GM19023 (cell line): ENCODE data around the gene CAMK1G.
A peak's percentile ranks its signal among the peaks of the same experiment; 100 is the strongest.

Source experiments
- ATAC-seq: cut with Tn5 transposase; IDR thresholded peaks from one replicate; pipeline ENCODE4 v1.9.1; 2021; ENCODE audit warnings: mild to moderate bottlenecking, moderate library complexity; ENCODE audit not compliant: unreplicated experiment

CAMK1G gene

GRCh38 chr1:209597499-209597898, 14.0 kb downstream of the CAMK1G start:
- ATAC-seq, result no peak

GRCh38 chr1:209598227-209598626, 14.7 kb downstream of the CAMK1G start:
- no peak for ATAC-seq

GRCh38 chr1:209600541-209600940, 17.0 kb downstream of the CAMK1G start:
- no peak for ATAC-seq

- peak; percentile 75 for ATAC-seq
Observed at GRCh38 chr1:209601809-209602657, 18.5 kb downstream of the CAMK1G start.

- ATAC-seq, result no peak
Observed at GRCh38 chr1:209603877-209604276, 20.4 kb downstream of the CAMK1G start.

- peak; percentile 86 for ATAC-seq
Observed at GRCh38 chr1:209607102-209607794, 23.7 kb downstream of the CAMK1G start.

GRCh38 chr1:209607795-209608178, 24.3 kb downstream of the CAMK1G start:
- peak; percentile 13 for ATAC-seq

GRCh38 chr1:209609041-209609790, 25.7 kb downstream of the CAMK1G start:
- ATAC-seq, result no peak

- no peak for ATAC-seq
Observed at GRCh38 chr1:209609791-209610630, 26.5 kb downstream of the CAMK1G start.

GRCh38 chr1:209610631-209610905, 27.1 kb downstream of the CAMK1G start:
- no peak for ATAC-seq

- ATAC-seq, result peak; percentile 44
Observed at GRCh38 chr1:209611771-209612570, 28.5 kb downstream of the CAMK1G start.

- ATAC-seq, result no peak
Observed at GRCh38 chr1:209612646-209613399, 29.3 kb downstream of the CAMK1G start.

GRCh38 chr1:209613400-209614150, 30.1 kb downstream of the CAMK1G start:
- ATAC-seq, result no peak

- no peak for ATAC-seq
Observed at GRCh38 chr1:209614151-209614420, 30.6 kb downstream of the CAMK1G start.

- no peak for ATAC-seq
Observed at GRCh38 chr1:209614906-209615305, 31.4 kb downstream of the CAMK1G start.

- no peak for ATAC-seq
Observed at GRCh38 chr1:209616366-209617046, 33.0 kb downstream of the CAMK1G start.

GRCh38 chr1:209617047-209617673, 33.6 kb downstream of the CAMK1G start:
- no peak for ATAC-seq

- ATAC-seq, result no peak
Observed at GRCh38 chr1:209617755-209618154, 34.2 kb downstream of the CAMK1G start.
